H9 (cell line): Measurements from ENCODE around the gene EAF2. TPM values are rescaled to one million over a fixed set of nuclear protein-coding genes. Genes with fewer than 3 reads are reported as not detected.

Experiments used
- DNase-seq: peaks from one replicate; pipeline ENCODE4 v3.0.0-alpha.2; 2017
- H2AFZ ChIP-seq: one replicate; pipeline ENCODE4 v1.6.1; 2013; ENCODE audit warnings: mild to moderate bottlenecking, low read length, control low read depth, moderate library complexity
- H2AK5ac ChIP-seq: 2 replicates; pipeline ENCODE4 v1.6.1; 2013; ENCODE audit warnings: low read length, control low read depth, mixed read lengths; ENCODE audit not compliant: insufficient read length
- H2BK120ac ChIP-seq: one replicate; pipeline ENCODE4 v1.6.1; 2013; ENCODE audit warnings: low read depth, mild to moderate bottlenecking, low read length, control low read depth, inconsistent platforms; ENCODE audit not compliant: poor library complexity, severe bottlenecking
- H2BK12ac ChIP-seq: 2 replicates; pipeline ENCODE4 v1.6.1; 2013; ENCODE audit warnings: low read length, control low read depth, mixed read lengths, low read depth; ENCODE audit not compliant: insufficient read length
- H2BK15ac ChIP-seq: 2 replicates; pipeline ENCODE4 v1.6.1; 2013; ENCODE audit warnings: low read depth, low read length, control low read depth
- H2BK20ac ChIP-seq: one replicate; pipeline ENCODE4 v1.6.1; 2013; ENCODE audit warnings: low read depth, mild to moderate bottlenecking, low read length, control low read depth, inconsistent platforms; ENCODE audit not compliant: poor library complexity, severe bottlenecking
- H2BK5ac ChIP-seq: 2 replicates; pipeline ENCODE4 v1.6.1; 2013; ENCODE audit warnings: low read length, control low read depth, mixed read lengths; ENCODE audit not compliant: insufficient read length
- H3K14ac ChIP-seq: 2 replicates; pipeline ENCODE4 v1.6.1; 2013; ENCODE audit warnings: low read length, control low read depth; ENCODE audit not compliant: insufficient read depth
- H3K18ac ChIP-seq: 2 replicates; pipeline ENCODE4 v1.6.1; 2013; ENCODE audit warnings: low read depth, mild to moderate bottlenecking, mixed read lengths, low read length, control low read depth; ENCODE audit not compliant: insufficient read length
- H3K23ac ChIP-seq: 2 replicates; pipeline ENCODE4 v1.6.1; 2013; ENCODE audit warnings: low read length, control low read depth, mixed read lengths, low read depth; ENCODE audit not compliant: insufficient read length
- H3K23me2 ChIP-seq: 2 replicates; pipeline ENCODE4 v1.6.1; 2013; ENCODE audit warnings: low read depth, mild to moderate bottlenecking, mixed read lengths, low read length, control low read depth; ENCODE audit not compliant: insufficient read length, poor library complexity, severe bottlenecking
- H3K27ac ChIP-seq: 2 replicates; pipeline ENCODE4 v1.5.1; 2013; ENCODE audit warnings: low read length, control low read depth, mixed read lengths, low read depth; ENCODE audit not compliant: insufficient read length
- H3K27me3 ChIP-seq: 2 replicates; pipeline ENCODE4 v1.6.1; 2013; ENCODE audit warnings: low read length, control low read depth, inconsistent platforms; ENCODE audit not compliant: insufficient read depth
- H3K4ac ChIP-seq: 2 replicates; pipeline ENCODE4 v1.6.1; 2013; ENCODE audit warnings: low read depth, mild to moderate bottlenecking, control low read depth, inconsistent platforms, low read length, moderate library complexity
- H3K4me1 ChIP-seq: 2 replicates; pipeline ENCODE4 v1.6.1; 2013; ENCODE audit warnings: low read length, control low read depth, inconsistent platforms; ENCODE audit not compliant: insufficient read depth
- H3K4me2 ChIP-seq: 2 replicates; pipeline ENCODE4 v1.6.1; 2013; ENCODE audit warnings: low read length, control low read depth, mixed read lengths; ENCODE audit not compliant: insufficient read length, insufficient read depth
- H3K56ac ChIP-seq: 2 replicates; pipeline ENCODE4 v1.6.1; 2013; ENCODE audit warnings: low read depth, mild to moderate bottlenecking, mixed read lengths, low read length, control low read depth; ENCODE audit not compliant: insufficient read length
- H3K79me1 ChIP-seq: 2 replicates; pipeline ENCODE4 v1.6.1; 2013; ENCODE audit warnings: low read depth, mild to moderate bottlenecking, moderate library complexity, low read length, control low read depth, inconsistent platforms; ENCODE audit not compliant: insufficient read depth, poor library complexity, severe bottlenecking
- H3K79me2 ChIP-seq: 2 replicates; pipeline ENCODE4 v1.6.1; 2013; ENCODE audit warnings: low read length, control low read depth, inconsistent platforms; ENCODE audit not compliant: insufficient read depth
- H3K9ac ChIP-seq: 2 replicates; pipeline ENCODE4 v1.6.1; 2013; ENCODE audit warnings: low read length, control low read depth, mixed read lengths; ENCODE audit not compliant: insufficient read length; ENCODE audit errors: extremely low read depth
- H3K9me3 ChIP-seq: one replicate; pipeline ENCODE4 v1.6.1; 2013; ENCODE audit warnings: low read depth, low read length, inconsistent platforms; ENCODE audit not compliant: control insufficient read depth
- H3T11ph ChIP-seq: one replicate; pipeline ENCODE4 v1.6.1; 2013; ENCODE audit warnings: mild to moderate bottlenecking, low read length, control low read depth, inconsistent platforms
- H4K20me1 ChIP-seq: one replicate; pipeline ENCODE4 v1.6.1; 2013; ENCODE audit not compliant: control insufficient read depth, insufficient read length, insufficient read depth
- H4K5ac ChIP-seq: 2 replicates; pipeline ENCODE4 v1.6.1; 2013; ENCODE audit warnings: low read depth, mild to moderate bottlenecking, mixed read lengths, low read length, control low read depth; ENCODE audit not compliant: insufficient read length
- H4K8ac ChIP-seq: replicated peaks from 2 replicates; pipeline ENCODE4 v1.6.1; 2013; ENCODE audit warnings: low read length, control low read depth, mixed read lengths, low read depth; ENCODE audit not compliant: insufficient read length
- H4K91ac ChIP-seq: 2 replicates; pipeline ENCODE4 v1.6.1; 2013; ENCODE audit warnings: low read depth, mild to moderate bottlenecking, moderate library complexity, mixed read lengths, low read length, control low read depth; ENCODE audit not compliant: insufficient read length
- H3K27ac Mint-ChIP-seq, 3 experiments: 2 replicates in 2 of 3; 3 replicates in 1 of 3; pipeline ENCODE4 v1.8.0; 2020 to 2021; ENCODE audit warnings: mixed read lengths in 3 of 3, mild to moderate bottlenecking in 1 of 3, moderate library complexity in 1 of 3
- H3K27me3 Mint-ChIP-seq: 2 replicates; pipeline ENCODE4 v1.8.0; 2021; ENCODE audit warnings: low read depth, mild to moderate bottlenecking, moderate library complexity, mixed read lengths
- H3K36me3 Mint-ChIP-seq, 3 experiments: 2 replicates in 2 of 3; 3 replicates in 1 of 3; pipeline ENCODE4 v1.8.0; 2020 to 2021; ENCODE audit warnings: low read depth in 3 of 3, mixed read lengths in 3 of 3; ENCODE audit not compliant: insufficient read depth in 1 of 3
- H3K4me1 Mint-ChIP-seq, 2 experiments: 2 replicates each; pipeline ENCODE4 v1.8.0; 2020; ENCODE audit warnings: mixed read lengths in 2 of 2
- H3K4me3 Mint-ChIP-seq, 2 experiments: 2 replicates in 1 of 2; 3 replicates in 1 of 2; pipeline ENCODE4 v1.8.0; 2020 to 2021; ENCODE audit warnings: mild to moderate bottlenecking in 2 of 2, mixed read lengths in 2 of 2, moderate library complexity in 1 of 2
- H3K9me3 Mint-ChIP-seq, 2 experiments: 2 replicates in 1 of 2; 3 replicates in 1 of 2; pipeline ENCODE4 v1.8.0; 2020; ENCODE audit warnings: mild to moderate bottlenecking in 2 of 2, mixed read lengths in 2 of 2, moderate library complexity in 1 of 2
- WGBS: extraction: QIAGEN DNeasy Blood & Tissue Kit; methylation state at CpG from one replicate; pipeline ENCODE4 v1.1.7; 2013; ENCODE audit warnings: missing lambda C conversion rate, low lambda C conversion rate, mixed read lengths; ENCODE audit not compliant: insufficient read length; ENCODE audit errors: extremely low coverage; 5-methylcytosine and 5-hydroxymethylcytosine counted together
- total RNA-seq: library from RNA; stranded (reverse); gene quantifications from 2 replicates; pipeline ENCODE4 v1.2.1, GENCODE V29; 2021
- TF ChIP-seq, protein P1 (sequence below): fragments of 200-600 bp; sonication (generic); conservative IDR thresholded peaks from 3 replicates; pipeline ENCODE4 v1.8.0; 2021; ENCODE audit warnings: antibody characterized with exemption, mild to moderate bottlenecking

Gene EAF2
- total RNA-seq, 1 experiment from 2014 or later = 4.3 TPM

DNA sequence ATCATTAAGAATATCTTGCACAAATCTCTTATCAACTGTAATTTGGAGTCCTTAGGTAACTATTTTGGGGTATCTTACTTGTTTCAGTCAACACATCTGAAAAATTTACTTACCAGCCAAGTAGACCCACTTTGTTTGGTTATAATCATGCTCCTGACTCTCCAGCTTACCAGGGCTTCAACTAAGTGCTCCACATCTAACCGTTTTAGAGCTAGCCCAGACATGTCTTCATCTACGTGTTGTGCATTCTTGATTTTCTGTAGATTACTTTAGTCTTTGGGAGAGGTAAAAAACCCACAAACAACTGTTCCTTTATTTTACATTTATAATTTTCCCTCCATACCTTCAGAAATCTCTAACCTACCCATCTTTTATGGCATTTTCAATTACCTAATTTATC lies 17.2 kb downstream of the EAF2 start:
- no peak overlapping the region for H2BK20ac ChIP-seq
- no CpG with 5 or more reads among the region's 2 CpGs for WGBS

More for the DNA sequence above, 17.2 kb downstream of the EAF2 start:
- Histone ChIP-seq H3T11ph (no peak overlapping the region), H2BK15ac (no peak overlapping the region), H3K56ac (no peak overlapping the region), H3K27ac (no peak overlapping the region), H3K9me3 (no peaks in the 10 kb centered on the region), H4K5ac (no peak overlapping the region), H3K79me2 (no peaks in the 10 kb centered on the region), H2BK120ac (no peak overlapping the region), H2BK5ac (no peak overlapping the region), H2AK5ac (no peak overlapping the region), H3K18ac (no peak overlapping the region), H3K79me1 (no peaks in the 10 kb centered on the region), H3K23ac (no peak overlapping the region), H3K4me1 (no peaks in the 10 kb centered on the region), H2AFZ (no peak overlapping the region), H3K9ac (no peak overlapping the region), H3K4me2 (no peak overlapping the region), H4K20me1 (no peaks in the 10 kb centered on the region), H2BK12ac (no peak overlapping the region), H4K91ac (no peak overlapping the region), H3K23me2 (no peaks in the 10 kb centered on the region), H3K14ac (no peak overlapping the region), H3K27me3 (no peaks in the 10 kb centered on the region), H4K8ac (no peak overlapping the region), H3K4ac (no peak overlapping the region)
- TF ChIP-seq, protein P1, sequence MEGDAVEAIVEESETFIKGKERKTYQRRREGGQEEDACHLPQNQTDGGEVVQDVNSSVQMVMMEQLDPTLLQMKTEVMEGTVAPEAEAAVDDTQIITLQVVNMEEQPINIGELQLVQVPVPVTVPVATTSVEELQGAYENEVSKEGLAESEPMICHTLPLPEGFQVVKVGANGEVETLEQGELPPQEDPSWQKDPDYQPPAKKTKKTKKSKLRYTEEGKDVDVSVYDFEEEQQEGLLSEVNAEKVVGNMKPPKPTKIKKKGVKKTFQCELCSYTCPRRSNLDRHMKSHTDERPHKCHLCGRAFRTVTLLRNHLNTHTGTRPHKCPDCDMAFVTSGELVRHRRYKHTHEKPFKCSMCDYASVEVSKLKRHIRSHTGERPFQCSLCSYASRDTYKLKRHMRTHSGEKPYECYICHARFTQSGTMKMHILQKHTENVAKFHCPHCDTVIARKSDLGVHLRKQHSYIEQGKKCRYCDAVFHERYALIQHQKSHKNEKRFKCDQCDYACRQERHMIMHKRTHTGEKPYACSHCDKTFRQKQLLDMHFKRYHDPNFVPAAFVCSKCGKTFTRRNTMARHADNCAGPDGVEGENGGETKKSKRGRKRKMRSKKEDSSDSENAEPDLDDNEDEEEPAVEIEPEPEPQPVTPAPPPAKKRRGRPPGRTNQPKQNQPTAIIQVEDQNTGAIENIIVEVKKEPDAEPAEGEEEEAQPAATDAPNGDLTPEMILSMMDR = no peak
- no peak for DNase-seq
- H3K36me3 Mint-ChIP-seq = peaks cover 0 to 4% (median 3%) of the 10 kb centered on the region in 3 experiments; a peak in 2 of 7 replicates
- peak overlapping the region in 1 of 3 experiments; percentile 3; a peak in 2 of 7 replicates for H3K27ac Mint-ChIP-seq
- H3K27me3 Mint-ChIP-seq = no peaks in the 10 kb centered on the region
- 0 out of 5 replicates have a peak, but pooled peaks cover 0 to 3% of the 10 kb centered on the region in 2 experiments for H3K9me3 Mint-ChIP-seq
- H3K4me1 Mint-ChIP-seq = peaks cover 0 to 3% of the 10 kb centered on the region in 2 experiments; a peak in 2 of 4 replicates
- H3K4me3 Mint-ChIP-seq = no peak overlapping the region
